GM13977 (cell line): ENCODE results near the gene OR51B6.
"Not testable (repeated sequence)": the region's sequence is repeated elsewhere in the genome, so short reads cannot be mapped to it uniquely, and the experiment has no call there.

Source experiments
- DNase-seq: peaks from one replicate; pipeline ENCODE4 v3.0.0; 2012; ENCODE audit warnings: low spot score
- in situ Hi-C: fragments of 300-500 bp; cut with MboI; formaldehyde crosslinking; loops from one replicate; pipeline ENCODE4 v1.12.0; 2022; ENCODE audit warnings: low sequenced_read_pairs, low pct_unique_long_range_greater_than_20kb, mixed read lengths, inconsistent platforms; ENCODE audit not compliant: unreplicated experiment
- TF ChIP-seq, protein P1 (sequence below): IDR thresholded peaks from 2 replicates; pipeline ENCODE4 v1.5.1; 2012; ENCODE audit warnings: mild to moderate bottlenecking, control low read depth; ENCODE audit not compliant: insufficient read depth; ENCODE audit errors: extremely low read depth, missing control alignments

OR51B6 gene

DNA sequence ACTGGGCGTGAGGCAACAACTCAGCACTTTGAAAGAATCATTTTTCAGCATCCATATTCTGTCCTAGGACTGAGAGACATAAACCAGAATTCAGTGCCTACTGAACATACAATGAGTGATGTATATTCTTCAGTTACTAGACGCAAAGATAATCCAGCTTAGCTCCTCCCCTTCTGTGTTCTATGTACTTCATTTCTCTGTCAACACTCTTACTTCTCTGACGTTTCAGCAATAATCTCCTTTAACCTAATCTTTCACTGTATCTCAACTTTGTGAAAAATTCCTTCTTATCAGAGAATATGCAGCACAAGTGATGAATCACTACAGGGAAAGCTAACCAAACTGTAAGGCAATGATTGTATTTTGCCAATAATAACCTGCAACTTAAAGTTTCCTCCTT is 5.5 kb upstream of the OR51B6 start:
- TF ChIP-seq, protein P1, sequence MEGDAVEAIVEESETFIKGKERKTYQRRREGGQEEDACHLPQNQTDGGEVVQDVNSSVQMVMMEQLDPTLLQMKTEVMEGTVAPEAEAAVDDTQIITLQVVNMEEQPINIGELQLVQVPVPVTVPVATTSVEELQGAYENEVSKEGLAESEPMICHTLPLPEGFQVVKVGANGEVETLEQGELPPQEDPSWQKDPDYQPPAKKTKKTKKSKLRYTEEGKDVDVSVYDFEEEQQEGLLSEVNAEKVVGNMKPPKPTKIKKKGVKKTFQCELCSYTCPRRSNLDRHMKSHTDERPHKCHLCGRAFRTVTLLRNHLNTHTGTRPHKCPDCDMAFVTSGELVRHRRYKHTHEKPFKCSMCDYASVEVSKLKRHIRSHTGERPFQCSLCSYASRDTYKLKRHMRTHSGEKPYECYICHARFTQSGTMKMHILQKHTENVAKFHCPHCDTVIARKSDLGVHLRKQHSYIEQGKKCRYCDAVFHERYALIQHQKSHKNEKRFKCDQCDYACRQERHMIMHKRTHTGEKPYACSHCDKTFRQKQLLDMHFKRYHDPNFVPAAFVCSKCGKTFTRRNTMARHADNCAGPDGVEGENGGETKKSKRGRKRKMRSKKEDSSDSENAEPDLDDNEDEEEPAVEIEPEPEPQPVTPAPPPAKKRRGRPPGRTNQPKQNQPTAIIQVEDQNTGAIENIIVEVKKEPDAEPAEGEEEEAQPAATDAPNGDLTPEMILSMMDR: no peak
- DNase-seq: no peak
- in situ Hi-C loops: no loop called here

DNA sequence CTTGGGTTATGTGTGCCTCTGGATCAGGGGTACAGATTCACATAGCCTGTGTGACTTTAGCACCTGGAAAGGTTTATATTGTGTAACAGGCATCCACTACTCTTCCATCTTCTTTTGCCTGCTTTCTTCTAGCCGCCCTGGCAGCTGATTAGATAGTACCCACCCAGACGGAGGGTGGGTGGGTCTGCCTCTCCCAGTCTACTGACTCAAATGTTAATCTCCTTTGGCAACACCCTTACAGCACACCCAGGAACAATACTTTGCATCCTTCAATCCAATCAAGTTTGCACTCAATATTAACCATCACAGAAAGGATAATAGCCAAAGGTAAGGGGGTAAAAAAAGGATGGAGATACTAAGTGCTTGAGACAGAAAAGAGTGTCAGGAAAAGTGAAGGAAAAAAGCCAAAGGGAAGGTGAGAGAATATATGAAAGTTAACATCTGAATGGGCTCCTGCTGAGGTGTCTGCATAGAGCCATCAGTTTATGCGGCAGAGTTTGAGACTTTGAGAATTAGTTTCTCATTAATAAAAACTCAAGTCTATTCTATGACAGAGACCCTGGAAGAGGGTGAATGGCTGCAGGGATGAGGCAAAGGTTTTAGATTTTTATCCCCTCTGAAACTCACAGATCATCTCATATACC is 2.6 kb upstream of the OR51B6 start:
- in situ Hi-C loops: no loop called here
- no peak for DNase-seq
- TF ChIP-seq, protein P1: no peak

DNA sequence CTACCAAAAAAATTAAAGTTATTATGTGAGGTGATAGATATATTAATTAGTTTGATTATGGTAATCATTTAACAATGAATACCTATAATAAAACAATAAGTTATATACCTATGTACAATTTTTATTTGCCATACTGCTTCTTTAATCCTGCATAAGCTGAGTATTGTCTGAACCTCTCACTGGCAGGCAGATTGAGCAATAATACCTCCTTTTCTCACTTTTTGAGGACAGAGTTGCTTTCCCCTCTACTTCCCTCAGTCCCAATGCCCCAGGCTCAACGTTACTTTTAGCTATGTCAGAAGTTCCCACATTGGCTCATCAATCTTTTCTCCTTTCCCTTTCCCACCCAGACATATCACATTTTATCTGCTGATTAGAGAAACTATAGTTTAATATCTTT is 1.8 kb upstream of the OR51B6 start:
- TF ChIP-seq, protein P1: no peak
- DNase-seq: no peak
- in situ Hi-C loops: no loop called here

DNA sequence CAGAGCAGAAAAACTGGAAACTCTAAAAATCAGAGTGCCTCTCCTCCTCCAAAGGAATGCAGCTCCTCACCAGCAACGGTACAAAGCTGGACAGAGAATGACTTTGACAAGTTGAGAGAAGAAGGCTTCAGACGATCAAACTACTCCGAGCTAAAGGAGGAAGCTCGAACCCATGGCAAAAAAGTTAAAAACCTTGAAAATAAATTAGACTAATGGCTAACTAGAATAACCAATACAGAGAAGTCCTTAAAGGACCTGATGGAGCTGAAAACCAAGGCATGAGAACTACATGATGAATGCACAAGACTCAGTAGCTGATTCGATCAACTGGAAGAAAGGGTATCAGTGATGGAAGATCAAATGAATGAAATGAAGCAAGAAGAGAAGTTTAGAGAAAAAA is 4.7 kb downstream of the OR51B6 start:
- DNase-seq, in situ Hi-C loops: not testable (repeated sequence)

DNA sequence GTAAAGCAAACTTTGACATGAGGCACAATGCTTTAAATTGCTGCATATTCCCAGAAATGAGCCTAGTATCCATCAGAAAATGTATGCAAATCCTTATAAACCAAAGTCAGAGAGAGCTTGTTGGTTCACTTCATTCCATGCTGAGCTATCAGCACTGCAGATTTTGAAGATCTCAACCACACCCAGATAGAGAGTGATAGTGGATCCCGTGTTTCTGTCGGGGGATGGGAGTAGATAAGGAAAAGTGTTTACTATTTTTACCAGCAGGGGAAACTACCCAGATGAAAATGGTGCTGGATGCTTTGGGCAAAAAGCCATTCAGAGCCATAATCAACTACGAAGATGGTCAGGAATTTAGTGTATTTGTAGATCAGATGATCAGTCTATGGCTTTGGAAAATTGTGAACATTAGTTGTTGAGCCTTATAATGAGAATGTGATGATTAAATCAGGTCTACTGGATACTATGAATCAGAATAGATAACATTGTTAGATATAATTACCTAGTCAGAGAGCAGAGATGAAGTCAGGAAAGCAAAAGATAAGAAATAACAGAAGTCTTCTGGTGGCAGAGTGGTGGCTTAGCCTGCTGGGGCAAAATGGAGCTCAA is 10.8 kb downstream of the OR51B6 start:
- in situ Hi-C loops: no loop called here
- TF ChIP-seq, protein P1: no peak
- DNase-seq: no peak

DNA sequence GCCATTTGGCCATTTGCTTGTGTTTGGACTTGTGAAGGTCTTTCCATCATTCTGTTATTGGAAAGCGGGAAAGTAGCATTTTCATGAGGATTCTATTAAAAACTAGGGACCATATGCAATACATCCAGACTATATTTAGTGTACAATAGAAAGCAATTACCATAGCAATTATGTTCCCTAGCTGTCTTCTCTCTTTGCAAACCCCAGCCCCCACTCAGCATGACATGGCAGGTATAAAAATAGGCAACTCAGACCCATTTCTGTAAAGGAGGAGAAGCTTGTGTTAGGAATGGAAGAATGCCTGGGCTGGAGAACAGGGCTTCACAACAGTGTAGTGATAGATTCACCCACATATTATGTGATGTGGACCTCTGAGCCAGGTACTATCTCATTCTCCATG is 12.4 kb downstream of the OR51B6 start:
- TF ChIP-seq, protein P1: no peak
- in situ Hi-C loops: no loop called here
- DNase-seq: no peak

DNA sequence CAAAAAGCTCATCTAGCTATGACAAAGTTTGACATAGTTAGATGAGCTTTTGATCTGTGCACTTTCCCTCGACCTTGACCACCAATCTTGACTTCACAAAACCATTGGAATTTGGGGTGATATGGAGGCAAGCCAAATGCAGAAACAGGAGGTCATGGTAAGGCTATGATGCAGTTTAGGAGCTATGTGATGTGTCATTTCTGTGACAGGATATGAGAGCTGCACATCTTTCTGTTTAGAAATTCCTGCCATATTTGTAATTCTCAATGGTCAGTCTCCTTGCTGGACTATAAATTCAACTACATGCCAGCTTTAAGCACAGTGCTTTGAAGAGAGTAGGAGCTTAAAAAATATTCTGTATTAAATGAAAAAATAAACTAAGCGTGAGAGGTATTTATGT is 12.9 kb downstream of the OR51B6 start:
- TF ChIP-seq, protein P1: no peak
- no peak for DNase-seq
- in situ Hi-C loops: no loop called here

DNA sequence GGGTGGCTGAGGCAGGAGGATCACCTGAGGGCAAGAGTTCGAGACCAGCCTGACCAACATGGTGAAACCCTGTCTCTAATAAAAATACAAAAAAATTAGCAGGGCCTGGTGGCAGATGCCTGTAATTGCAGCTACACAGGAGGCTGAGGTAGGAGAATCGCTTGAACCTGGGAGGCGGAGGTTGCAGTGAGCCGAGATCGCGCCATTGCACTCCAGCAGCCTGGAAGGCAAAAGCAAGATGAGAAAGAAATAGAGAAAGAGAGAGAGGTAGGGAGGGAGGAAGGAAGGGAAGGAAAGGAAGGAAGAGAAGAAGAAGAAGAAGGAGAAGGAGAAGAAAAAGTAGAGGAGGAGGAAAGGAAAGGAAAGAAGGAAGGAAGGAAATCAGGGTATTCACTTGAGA is 15.1 kb downstream of the OR51B6 start:
- DNase-seq, in situ Hi-C loops: not testable (repeated sequence)
